ENCODE results near the gene CCDC154.
A peak's percentile ranks its signal among the peaks of the same experiment; 100 is the strongest.
"Not testable (repeated sequence)": the region's sequence is repeated elsewhere in the genome, so short reads cannot be mapped to it uniquely, and the experiment has no call there.

CCDC154 gene

DNA sequence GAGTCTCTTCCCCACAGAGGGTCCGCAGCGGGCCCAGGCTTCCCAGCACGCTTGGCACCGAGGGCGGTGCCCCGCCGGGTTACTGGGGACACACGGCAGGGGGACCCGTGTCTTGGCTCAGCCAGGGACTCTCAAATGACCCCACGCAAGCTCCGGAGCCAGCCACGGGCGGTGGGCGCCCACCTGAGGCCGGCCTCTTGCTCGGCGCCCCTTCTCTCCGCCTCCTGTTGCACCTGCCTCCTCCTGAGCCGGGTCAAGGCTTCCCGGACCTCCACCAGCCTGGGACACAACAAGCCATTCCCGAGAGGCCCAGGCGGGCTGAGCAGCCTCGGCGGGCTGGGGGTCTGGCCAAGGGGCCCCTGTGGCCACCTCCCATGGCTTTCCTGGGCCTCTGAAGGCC, 1.7 kb downstream of the CCDC154 start:
- no peaks in the 10 kb centered on the region for H3K4me1 Mint-ChIP-seq
- no peaks in the 10 kb centered on the region for H3K9me3 Mint-ChIP-seq
- H3K36me3 Mint-ChIP-seq = peaks cover 11 to 19% of the 10 kb centered on the region in 2 donors
- H3K27me3 Mint-ChIP-seq = no peaks in the 10 kb centered on the region
- no peak for ATAC-seq (replicated peaks)
- no peak for DNase-seq
- no peak overlapping the region for H3K27ac Mint-ChIP-seq
- H3K4me3 Mint-ChIP-seq = no peak overlapping the region

DNA sequence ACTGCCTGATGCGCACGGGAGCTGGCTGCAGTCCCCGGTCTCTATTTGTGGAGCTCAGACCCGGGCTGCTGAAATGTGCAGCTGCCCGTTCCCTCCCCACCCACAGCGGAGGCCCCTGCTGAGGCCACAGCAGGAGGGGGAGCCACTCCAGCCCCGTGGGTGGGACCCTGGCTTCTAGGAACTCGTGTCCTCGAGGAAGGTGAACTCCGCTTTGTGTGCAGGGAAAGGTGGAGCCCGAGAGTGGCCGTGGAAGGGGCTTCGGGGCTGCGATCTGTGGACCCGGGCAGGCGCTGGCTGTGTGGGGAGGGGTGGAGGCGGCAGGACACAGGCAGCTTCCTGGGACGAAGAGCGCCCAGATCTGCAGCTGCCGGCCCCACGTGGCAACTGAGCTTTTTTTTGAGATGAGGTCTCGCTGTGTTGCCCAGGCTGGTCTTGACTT, 2.9 kb downstream of the CCDC154 start:
- Mint-ChIP-seq H3K36me3 (peaks cover 11 to 21% of the 10 kb centered on the region in 2 donors), H3K4me1 (no peaks in the 10 kb centered on the region), H3K27me3 (no peaks in the 10 kb centered on the region), H3K4me3 (no peak overlapping the region), H3K9me3 (no peaks in the 10 kb centered on the region), H3K27ac (no peak overlapping the region)
- DNase-seq = no peak
- ATAC-seq (replicated peaks) = no peak

DNA sequence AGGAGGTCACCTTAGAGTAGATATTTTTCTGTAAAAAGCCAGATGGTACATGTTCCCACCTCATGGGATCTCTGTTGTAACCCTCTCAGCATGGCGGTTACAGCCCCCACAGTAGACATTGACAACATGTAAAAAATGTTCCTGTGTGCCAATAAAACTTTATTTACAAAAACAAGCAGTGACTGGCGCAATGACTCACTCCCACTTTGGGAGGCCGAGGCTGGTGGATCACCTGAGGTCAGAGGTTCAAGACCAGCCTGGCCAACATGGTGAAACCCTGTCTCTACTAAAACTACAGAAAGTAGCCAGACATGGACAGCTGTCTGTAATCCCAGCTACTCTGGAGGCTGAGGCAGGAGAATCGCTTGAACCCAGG, 4.7 kb downstream of the CCDC154 start:
- H3K27ac Mint-ChIP-seq; DNase-seq; ATAC-seq (replicated peaks); H3K27me3 Mint-ChIP-seq; H3K4me1 Mint-ChIP-seq; H3K4me3 Mint-ChIP-seq; H3K9me3 Mint-ChIP-seq: not testable (repeated sequence)
- H3K36me3 Mint-ChIP-seq = peaks cover 9 to 15% of the 10 kb centered on the region in 2 donors

DNA sequence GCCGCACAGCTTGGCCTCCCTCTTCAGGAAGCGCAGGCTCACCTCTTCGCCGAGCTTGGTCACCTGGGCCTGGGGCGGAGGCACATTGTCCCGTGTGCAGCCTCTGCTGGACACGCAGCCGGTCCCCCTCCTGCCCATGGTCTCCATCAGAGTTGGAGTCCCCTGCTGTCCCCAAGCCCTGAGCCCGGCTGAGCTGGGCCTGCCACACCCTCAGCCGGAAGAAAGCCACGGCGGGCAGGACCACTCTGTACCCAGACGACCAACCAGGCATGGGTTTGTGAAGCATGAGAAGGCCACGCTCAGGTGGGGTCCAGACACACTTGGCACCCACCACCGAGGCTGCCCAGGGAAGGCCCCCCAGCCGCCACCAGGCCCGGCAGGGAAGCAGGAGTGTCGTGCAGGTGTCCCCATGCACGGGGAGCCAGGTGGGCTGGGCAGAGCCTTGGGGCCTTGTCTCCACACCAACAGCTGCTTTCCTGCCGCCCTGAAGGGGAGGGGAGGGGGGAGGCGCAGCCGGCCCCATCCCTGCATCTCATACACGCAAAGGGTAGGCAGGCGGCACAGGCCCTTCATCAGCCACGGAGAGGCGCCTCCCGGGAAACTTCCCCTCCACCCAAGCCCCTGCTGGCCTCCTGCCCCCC, 5.2 kb downstream of the CCDC154 start:
- no peaks in the 10 kb centered on the region for H3K4me1 Mint-ChIP-seq

DNA sequence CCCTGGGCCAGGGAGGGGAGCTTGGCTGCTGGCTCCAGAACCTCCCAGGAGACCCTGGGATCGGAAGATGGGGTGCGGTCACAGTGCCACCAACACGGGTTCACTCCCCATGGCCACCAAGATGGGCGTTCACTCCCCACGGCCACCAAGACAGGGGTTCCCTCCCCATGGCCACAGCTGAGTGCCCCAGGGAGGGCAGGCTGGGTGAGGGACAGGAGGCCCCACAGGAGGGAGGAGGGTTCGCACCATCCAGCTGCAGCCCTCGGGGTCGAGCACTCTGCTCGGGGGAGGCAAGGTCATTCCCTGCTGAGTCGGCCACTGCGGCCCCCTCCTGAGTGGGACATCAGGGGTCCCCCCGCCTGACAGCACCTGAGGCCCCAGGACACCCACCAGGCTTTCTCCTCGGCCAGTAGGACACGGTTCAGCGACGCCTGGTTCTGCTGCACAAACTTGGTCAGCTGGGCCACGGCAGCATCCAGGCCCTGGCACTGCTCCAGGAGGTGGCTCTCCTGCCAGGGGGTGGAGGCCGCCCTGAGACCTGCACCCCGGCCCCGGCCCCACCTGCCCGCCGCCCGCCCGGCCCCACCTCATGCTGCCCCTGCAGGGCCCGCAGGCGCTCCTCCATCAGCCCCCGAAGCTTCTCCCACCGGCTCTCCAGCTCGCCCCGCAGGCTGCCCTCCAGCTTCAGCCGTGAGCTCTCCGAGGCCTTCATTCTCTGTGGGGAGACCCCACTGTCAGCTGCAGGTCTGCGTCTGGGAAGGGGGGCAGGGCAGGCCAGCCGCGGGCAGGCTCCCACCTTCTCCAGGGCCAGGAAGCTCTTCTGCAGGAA, 5.9 kb downstream of the CCDC154 start:
- Mint-ChIP-seq H3K27me3 (no peaks in the 10 kb centered on the region), H3K36me3 (peaks cover 9 to 15% of the 10 kb centered on the region in 2 donors), H3K27ac (no peak overlapping the region), H3K4me1 (no peaks in the 10 kb centered on the region), H3K9me3 (no peaks in the 10 kb centered on the region), H3K4me3 (no peak overlapping the region)
- DNase-seq = no peak
- ATAC-seq (replicated peaks) = no peak

More for the DNA sequence above, 5.2 kb downstream of the CCDC154 start:
- Mint-ChIP-seq H3K27ac (peak overlapping the region; percentile 42), H3K9me3 (no peaks in the 10 kb centered on the region), H3K4me3 (no peak overlapping the region), H3K36me3 (peaks cover 9 to 15% of the 10 kb centered on the region in 2 donors), H3K27me3 (no peaks in the 10 kb centered on the region)
- no peak for ATAC-seq (replicated peaks)
- DNase-seq = no peak

DNA sequence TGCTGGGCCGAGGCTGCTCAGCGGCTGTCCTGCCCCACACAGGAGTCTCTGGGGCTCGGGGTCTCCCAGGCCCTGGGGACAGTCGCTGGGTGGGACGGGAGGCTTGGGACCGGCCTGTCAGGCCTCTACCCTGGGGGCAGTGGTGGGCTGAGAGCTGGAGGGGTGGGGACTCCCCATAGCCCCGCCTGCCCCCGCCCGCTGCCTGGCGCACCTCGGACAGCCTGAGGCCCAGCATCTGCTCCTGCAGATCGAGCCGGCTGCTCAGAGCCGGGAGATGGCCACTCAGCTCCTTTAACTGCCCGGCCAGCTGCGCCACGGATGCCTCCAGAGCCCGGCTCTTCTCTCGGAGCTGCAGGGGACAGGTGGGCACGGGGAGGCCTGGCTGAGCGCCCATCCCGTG, 6.8 kb downstream of the CCDC154 start:
- no peak for DNase-seq
- ATAC-seq (replicated peaks) = no peak
- Mint-ChIP-seq H3K9me3 (no peaks in the 10 kb centered on the region), H3K4me3 (no peak overlapping the region), H3K27me3 (no peaks in the 10 kb centered on the region), H3K36me3 (peaks cover 9 to 15% of the 10 kb centered on the region in 2 donors), H3K27ac (no peak overlapping the region), H3K4me1 (no peaks in the 10 kb centered on the region)

DNA sequence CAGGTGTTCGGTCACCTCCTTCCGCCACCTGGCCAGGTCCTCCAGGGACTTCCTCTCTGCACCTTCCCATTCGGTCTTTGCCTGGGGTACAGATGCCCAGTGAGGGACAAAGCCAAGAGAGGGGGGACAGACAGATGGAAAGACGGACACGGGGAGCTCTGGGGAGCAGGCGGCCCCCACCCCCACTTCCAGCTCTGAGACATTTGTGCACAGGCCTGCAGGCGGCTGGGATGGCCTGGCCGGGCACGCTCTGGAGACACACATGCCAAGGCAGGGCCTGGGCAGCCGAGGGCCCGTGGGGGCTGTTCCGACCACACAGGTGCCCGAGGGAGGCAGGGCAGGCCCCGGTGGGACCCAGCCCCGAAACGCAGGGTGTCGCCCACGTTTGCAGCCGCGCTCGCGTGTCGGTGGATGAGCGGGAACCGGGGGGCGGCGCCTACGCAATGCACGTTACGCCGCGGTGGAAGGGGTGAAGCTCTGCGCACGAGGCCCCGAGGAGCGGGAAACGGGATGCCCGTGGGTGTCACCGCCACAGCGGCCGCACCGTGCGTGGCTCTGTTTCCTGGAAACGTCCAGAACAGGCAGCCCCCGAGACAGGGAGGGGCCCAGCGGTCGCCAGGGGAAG, 7.5 kb downstream of the CCDC154 start:
- no peak overlapping the region for H3K4me3 Mint-ChIP-seq
- H3K9me3 Mint-ChIP-seq = no peaks in the 10 kb centered on the region
- peaks cover 9 to 15% of the 10 kb centered on the region in 2 donors for H3K36me3 Mint-ChIP-seq
- DNase-seq (no peak), ATAC-seq (replicated peaks) (no peak)
- H3K4me1 Mint-ChIP-seq = peaks cover 0 to 2% of the 10 kb centered on the region in 2 donors
- H3K27me3 Mint-ChIP-seq = no peaks in the 10 kb centered on the region
- H3K27ac Mint-ChIP-seq = no peak overlapping the region

DNA sequence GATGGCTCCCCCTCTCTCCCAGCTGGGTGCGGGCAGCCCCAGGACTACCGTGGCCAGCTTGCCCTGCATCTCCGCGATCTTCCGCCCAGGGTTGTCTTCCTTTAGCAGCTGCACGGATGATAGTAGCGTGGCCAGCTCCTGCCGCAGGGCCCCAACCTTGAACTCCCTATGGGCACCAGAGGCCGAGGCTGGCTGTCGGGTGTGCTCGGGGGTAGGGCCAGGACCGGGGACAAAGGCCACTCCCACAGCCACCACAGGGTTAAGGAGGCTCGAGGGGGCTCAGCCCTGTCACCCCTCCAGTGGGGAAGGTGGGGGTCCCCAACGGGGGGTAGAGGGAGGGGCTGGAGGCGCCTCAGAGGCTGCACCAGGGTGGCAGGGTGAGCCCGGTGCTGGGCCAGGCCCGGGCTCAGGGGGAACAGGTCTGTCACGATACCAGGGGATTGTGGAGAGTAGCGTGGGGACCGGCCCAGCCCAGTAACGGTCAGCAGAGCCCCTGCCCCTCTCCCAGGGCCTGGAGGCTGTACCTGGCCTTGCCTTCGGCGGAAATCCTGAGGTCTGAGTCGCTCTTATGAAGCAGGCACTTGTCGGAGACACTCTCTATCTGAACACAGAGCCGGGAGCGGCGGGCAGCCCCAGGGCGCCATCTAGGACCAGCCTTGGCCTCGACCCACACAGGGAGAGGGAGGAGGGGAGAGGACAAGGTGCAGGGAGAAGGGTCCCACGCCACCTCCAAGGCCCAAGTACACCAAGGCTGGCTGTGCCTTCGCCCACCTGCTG, 8.2 kb downstream of the CCDC154 start:
- Mint-ChIP-seq H3K4me1 (peaks cover 0 to 2% of the 10 kb centered on the region in 2 donors), H3K4me3 (no peak overlapping the region), H3K36me3 (peaks cover 8 to 15% of the 10 kb centered on the region in 2 donors), H3K27me3 (no peaks in the 10 kb centered on the region), H3K27ac (no peak overlapping the region), H3K9me3 (no peaks in the 10 kb centered on the region)
- ATAC-seq (replicated peaks) (no peak), DNase-seq (no peak)

DNA sequence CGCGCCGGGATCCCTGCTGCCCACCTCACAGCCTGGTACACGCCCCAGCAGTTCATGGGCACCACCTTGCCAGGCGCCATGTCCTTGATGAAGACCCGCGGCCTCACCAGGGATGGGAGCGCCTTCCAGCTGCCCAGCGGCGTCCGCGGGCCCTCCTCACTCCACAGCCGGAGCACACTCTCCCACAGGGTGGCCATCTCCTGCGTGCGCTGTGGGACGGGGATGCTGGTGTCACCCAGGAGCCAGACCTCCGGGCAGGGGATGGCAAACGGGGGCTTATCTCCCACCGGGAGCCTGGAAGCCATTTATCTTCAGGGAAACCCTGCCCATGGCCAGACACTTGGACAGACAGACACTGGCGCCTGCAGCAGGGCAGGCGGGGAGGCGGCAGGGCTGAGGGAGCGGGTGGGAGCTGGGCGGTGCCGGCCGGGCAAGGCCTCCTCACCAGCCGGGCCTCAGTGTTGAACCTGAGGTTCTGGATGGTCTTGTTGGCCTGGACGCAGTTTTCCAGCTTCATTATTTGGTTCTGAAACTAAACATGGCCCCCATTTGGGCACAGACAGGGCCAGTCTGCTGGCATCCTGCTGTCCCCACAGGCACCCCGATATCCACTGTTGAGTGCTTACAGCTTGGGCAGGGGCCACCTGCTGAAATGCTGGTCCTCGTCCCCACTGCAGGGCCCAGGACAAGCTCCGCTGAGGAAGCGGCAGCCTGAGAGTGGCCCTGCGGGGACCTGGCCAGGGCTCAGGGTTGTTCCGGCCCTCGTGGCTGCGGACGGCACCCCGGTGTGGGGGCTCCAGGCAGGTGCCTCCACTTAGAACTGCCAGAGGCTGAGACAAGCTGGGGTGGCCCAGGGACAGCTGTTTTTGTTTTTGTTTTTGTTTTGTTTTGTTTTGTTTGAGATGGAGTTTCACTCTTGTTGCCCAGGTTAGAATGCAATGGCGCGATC, 9.4 kb downstream of the CCDC154 start:
- Mint-ChIP-seq H3K36me3 (peaks cover 6 to 11% of the 10 kb centered on the region in 2 donors), H3K27ac (no peak overlapping the region), H3K4me3 (no peak overlapping the region), H3K9me3 (no peaks in the 10 kb centered on the region), H3K27me3 (peaks cover 0 to 3% of the 10 kb centered on the region in 2 donors), H3K4me1 (peaks cover 4 to 5% of the 10 kb centered on the region in 2 donors)
- ATAC-seq (replicated peaks) (no peak), DNase-seq (no peak)

DNA sequence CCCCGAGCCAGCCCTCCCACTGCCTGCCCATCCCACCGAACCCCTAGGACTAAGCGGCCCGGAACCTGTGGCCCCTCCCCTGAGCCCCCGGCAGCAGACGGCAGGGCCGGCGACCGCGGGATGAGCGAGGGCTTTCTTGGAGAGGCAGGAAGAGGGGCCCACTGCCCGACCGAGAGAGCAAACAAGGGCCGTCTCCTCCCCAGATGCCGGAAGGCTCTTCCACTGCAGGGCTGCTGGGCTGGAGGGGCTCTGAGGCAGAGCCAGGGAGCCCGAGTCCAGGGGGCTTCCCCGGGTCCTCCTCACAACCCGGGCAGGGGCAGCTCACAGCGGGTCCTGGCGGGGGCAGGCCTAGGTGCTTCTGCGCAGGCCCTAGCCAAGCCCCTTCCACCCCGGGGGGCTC, 10.6 kb downstream of the CCDC154 start:
- Mint-ChIP-seq H3K36me3 (peaks cover 3 to 5% of the 10 kb centered on the region in 2 donors), H3K4me3 (no peak overlapping the region), H3K27me3 (peaks cover 0 to 5% of the 10 kb centered on the region in 2 donors), H3K4me1 (peaks cover 10 to 13% of the 10 kb centered on the region in 2 donors), H3K9me3 (no peaks in the 10 kb centered on the region), H3K27ac (no peak overlapping the region)
- ATAC-seq (replicated peaks) (no peak), DNase-seq (no peak)

DNA sequence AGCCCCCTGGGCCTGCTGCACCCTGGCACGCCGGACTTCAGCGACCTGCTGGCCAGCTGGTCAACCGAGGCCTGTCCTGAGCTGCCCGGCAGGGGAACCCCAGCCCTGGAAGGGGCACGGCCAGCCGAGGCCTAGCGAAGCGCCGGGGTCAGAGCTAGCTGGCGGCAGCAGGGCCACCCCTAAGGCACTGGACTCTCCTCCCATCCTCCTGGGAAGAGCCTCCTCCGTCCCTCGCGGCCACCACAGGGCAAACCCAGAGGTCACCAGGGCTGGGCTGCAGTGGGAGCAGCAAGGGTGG, 11.1 kb downstream of the CCDC154 start:
- Mint-ChIP-seq H3K27me3 (peaks cover 0 to 5% of the 10 kb centered on the region in 2 donors), H3K4me3 (no peak overlapping the region), H3K36me3 (peaks cover 2 to 4% of the 10 kb centered on the region in 2 donors), H3K27ac (no peak overlapping the region), H3K4me1 (peaks cover 10 to 16% of the 10 kb centered on the region in 2 donors), H3K9me3 (no peaks in the 10 kb centered on the region)
- ATAC-seq (replicated peaks) = no peak
- no peak for DNase-seq

DNA sequence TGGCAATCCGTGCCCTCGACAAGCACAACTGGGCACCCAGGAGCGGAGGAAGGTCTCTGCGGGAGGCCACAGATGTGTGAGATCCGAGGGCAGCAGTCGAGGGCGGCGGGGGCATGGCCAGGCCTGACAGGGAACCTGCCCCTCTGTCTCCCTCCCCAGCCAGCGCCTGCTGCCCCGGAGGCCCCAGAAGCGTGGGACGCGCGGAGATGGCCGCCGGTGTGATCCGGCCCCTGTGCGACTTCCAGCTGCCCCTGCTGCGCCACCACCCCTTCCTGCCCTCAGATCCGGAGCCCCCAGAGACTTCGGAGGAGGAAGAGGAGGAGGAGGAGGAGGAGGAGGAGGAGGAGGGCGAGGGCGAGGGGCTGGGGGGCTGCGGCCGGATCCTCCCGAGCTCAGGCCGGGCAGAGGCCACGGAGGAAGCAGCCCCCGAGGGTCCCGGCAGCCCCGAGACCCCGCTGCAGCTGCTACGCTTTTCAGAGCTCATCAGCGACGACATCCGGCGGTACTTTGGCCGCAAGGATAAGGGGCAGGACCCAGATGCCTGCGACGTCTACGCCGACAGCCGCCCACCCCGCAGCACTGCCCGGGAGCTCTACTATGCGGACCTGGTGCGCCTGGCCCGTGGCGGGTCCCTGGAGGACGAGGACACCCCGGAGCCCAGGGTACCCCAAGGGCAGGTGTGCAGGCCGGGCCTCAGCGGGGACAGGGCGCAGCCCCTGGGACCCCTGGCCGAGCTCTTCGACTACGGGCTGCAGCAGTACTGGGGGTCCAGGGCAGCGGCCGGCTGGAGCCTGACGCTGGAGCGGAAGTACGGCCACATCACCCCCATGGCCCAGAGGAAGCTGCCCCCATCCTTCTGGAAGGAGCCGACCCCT, 11.7 kb downstream of the CCDC154 start:
- ATAC-seq (replicated peaks) = no peak
- DNase-seq = no peak
- Mint-ChIP-seq H3K4me1 (peaks cover 10 to 18% of the 10 kb centered on the region in 2 donors), H3K27ac (peak overlapping the region; percentile 62), H3K9me3 (no peaks in the 10 kb centered on the region), H3K27me3 (peaks cover 0 to 5% of the 10 kb centered on the region in 2 donors), H3K4me3 (peak overlapping the region in 1 of 2 donors; percentile 47), H3K36me3 (peaks cover 2 to 4% of the 10 kb centered on the region in 2 donors)

All from stimulated activated naive B cell treated with anti-CD40 and anti-IgM and Interleukin-4, amounts not matched to agents 10 μg/mL and 1 μg/mL and 100 μg/mL, for 72 hours (primary cell).